Renal pelvis (tissue), 4 donors: ENCODE measurements around the gene SEC16B. TPM values are rescaled to one million over a fixed set of nuclear protein-coding genes. Genes with fewer than 3 reads are reported as not detected.

Source experiments
- DNase-seq: peaks from one replicate; pipeline ENCODE4 v3.0.0-alpha.2; 2013
- polyA plus RNA-seq, 3 donors: library from polyadenylated mRNA; unstranded; fragments of 120-200 nt; gene quantifications; one replicate each; pipeline ENCODE4 v1.2.1, GENCODE V29; 2013; ENCODE audit not compliant: insufficient read length in 3 of 3

SEC16B gene
- polyA plus RNA-seq, 3 donors: 4.0 to 6.6 (median 5.4) TPM

GRCh38 chr1:177940682-177941081 is 29.2 kb downstream of the SEC16B start:
- no peak for DNase-seq

DNA sequence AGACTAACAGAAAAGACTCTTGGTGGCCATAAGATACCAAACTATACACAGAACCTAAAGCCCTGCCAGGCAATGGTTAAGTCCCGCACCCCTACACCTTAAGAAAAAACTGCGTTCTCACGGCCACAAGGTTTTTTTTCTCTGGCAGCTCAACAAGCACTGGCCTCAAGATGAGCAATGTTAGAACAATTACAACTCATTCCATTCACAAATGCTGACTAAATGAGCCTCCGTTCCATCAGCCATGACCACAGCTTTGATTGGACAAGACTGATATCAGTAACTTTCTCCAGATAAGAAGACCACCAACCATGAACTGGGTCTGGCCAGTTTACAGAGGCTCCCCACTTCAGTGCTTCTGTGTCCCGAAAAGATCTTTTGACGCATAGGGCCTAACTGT is 31.9 kb downstream of the SEC16B start:
- no peak for DNase-seq

DNA sequence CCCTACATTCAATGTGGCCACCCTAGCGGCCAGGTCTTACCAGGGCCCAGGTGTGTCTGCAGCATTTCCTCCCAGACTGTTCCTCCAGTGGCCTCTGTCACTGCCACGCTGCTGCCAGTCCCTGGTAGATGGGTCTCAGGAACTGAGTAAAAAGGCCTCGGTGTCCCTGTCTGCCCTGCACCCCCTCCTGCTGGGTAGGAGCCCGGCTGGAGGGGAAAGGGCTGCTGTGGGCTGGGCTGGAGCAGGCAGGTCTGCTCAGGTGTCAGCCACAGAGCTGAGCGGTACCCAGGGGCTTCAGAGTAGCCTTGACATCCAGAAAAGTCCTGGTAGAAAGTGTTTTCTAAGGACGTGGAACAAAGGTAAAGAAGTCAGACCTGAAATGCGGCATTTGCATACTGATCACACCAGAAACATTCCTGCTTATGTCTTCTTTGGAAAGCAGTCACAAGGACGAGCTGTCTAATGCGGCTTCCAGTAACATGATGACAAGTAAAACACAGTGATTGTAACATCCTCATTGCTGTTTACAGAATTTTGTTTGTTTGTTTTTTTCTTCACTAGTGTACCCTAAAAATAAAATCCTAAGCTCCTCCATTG is 32.6 kb downstream of the SEC16B start:
- no peak for DNase-seq

GRCh38 chr1:177935638-177936415 is 34.0 kb downstream of the SEC16B start:
- no peak for DNase-seq

- no peak for DNase-seq
These were observed 34.9 kb downstream of the SEC16B start for GRCh38 chr1:177934927-177935326.

DNA sequence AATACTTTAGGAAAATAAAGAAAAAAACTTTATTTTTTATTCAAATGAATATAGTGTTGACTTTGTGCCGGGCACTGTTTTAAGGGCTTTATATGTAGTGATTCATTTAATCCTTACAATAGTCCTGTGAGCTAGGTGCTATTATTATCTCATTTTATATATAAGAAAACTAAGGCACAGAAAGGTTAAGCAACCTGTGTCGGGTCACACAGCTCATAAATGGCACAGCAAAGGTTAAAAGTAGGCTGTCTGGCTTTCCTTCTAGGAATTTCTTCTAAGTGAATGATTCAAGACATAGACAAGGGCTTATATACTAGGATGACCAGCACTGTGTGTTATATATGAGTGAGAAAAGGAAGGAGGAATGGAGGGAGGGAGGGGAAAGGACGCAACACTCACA is 35.4 kb downstream of the SEC16B start:
- no peak for DNase-seq

- DNase-seq: no peak
These were observed 36.0 kb downstream of the SEC16B start for GRCh38 chr1:177933881-177934280.

DNA sequence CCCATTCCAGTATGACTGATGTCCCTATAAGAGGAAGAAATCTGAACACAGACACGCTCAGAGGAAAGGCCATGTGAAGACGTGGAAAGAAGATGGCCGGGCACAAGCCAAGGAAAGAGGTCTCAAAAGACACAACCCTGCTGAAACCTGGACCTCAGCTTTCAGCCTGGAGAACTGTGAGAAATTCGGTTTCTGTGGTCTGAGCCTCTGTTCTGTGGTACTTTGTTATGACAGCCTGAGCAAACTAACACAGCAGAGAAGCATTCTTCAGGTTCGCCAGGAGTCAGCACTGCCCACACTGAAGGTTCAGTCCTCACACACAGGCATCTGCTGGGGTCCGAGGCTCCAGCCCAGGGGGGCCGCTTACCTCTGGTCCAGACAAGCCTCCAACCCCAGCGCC is 37.7 kb downstream of the SEC16B start:
- DNase-seq: no peak

DNA sequence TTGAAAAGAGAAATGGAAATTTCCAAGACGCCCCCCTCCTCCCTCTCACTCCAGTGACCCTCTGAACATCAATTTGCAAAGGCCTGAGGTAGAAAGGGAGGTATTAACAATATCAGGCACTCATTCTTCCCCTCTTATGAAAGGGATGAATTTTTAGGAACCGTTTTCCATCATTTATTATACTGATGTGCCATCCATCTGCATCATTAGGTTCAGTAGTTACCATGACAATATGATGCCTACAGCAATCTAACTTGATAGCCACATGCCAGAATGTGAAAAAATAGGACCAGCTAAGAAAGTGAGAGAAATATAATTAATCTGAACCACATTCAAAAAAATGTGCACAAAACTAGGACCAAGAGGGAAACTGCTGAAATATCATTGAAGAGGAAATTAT is 40.9 kb downstream of the SEC16B start:
- DNase-seq: no peak

GRCh38 chr1:177928194-177928593 is 41.7 kb downstream of the SEC16B start:
- no peak for DNase-seq

DNA sequence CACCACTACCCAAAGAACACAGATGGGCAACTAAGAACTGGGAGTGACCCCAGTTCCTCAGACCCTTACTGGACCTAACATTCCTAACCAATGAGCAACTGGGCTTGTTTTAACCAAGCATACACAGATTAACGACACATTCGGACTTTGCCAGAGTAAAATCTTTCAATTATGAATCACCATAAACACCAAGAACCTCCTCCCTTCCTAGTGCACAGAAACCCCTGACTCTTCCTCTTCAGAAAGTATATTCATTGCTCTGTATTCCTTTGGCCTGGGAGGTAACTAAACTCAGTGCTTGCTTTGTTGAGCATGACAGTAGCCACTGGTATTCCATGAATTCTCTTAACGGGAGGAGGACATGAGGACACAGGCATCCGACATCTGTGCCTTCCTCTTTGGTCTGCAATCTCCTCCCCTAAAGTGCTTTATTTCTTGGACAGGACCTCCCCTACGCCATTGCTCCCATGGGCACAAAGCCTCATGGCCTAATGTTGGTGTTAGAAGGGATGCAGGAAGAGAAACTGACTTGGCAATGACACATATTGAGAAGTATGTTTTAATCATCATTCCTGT is 42.7 kb downstream of the SEC16B start:
- no peak for DNase-seq

DNA sequence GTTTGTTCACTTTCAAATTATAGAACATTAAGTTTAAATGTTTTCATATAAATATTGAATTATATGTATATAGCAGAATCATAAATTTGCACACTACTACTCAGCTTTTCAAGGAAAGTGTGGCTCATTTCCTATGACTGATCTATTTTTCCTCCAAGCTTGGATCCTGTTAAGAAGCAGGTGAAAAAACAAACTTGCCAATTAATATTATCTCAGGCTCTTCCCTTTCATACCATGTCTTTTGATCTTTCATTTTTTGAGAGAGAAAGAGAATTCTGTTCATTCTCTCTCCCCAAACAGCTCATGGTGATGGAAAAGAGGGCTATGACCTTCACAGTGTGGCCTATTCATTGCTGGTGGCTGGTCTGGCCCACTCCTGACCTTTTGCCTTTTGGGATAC is 43.7 kb downstream of the SEC16B start:
- DNase-seq: no peak

DNA sequence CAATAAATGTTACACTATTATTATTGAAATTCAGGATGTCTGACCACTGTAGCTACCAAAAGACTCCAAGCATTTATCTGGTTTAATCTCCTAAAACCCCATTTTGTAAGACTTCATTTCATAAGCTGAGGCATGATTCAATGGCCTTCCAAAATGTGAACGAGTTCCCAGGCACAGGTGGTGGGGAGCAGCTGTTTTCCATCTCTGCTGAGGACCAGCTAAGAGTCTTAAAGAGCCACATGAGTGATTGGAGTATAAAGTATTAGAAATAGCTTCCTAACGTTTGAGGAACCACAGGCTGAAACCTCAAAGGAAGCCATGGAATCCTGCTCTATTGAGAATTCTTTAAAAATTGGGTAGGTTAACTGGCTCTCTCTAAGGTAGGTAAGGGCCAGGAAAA is 44.9 kb downstream of the SEC16B start:
- DNase-seq: no peak

- DNase-seq: no peak
These were observed 46.4 kb downstream of the SEC16B start for GRCh38 chr1:177923441-177923840.

- DNase-seq: no peak
These were observed 47.6 kb downstream of the SEC16B start for GRCh38 chr1:177922209-177922608.

GRCh38 chr1:177921590-177921989 is 48.3 kb downstream of the SEC16B start:
- no peak for DNase-seq

GRCh38 chr1:177920091-177920490 is 49.8 kb downstream of the SEC16B start:
- no peak for DNase-seq

- DNase-seq: no peak
These were observed 54.2 kb downstream of the SEC16B start for GRCh38 chr1:177915641-177916040.

DNA sequence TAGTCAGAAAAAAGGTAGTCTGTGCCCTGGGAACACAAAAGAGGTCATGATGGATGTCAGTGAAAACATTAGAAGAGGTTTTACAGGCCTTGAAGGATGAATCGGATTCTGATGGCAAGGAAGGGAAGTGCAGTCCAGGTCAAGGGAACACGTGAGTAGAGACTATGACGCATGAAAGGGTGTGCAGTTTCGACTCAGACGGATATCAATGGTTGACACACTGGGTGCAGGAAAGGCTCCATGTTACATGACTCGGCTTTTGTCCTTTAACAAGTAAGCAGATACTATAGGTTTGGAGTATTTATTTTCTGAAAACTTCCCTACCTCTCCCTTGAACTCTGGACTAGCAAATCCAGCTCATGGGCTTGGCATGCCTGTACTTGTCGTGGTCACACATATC is 55.3 kb downstream of the SEC16B start:
- no peak for DNase-seq

DNA sequence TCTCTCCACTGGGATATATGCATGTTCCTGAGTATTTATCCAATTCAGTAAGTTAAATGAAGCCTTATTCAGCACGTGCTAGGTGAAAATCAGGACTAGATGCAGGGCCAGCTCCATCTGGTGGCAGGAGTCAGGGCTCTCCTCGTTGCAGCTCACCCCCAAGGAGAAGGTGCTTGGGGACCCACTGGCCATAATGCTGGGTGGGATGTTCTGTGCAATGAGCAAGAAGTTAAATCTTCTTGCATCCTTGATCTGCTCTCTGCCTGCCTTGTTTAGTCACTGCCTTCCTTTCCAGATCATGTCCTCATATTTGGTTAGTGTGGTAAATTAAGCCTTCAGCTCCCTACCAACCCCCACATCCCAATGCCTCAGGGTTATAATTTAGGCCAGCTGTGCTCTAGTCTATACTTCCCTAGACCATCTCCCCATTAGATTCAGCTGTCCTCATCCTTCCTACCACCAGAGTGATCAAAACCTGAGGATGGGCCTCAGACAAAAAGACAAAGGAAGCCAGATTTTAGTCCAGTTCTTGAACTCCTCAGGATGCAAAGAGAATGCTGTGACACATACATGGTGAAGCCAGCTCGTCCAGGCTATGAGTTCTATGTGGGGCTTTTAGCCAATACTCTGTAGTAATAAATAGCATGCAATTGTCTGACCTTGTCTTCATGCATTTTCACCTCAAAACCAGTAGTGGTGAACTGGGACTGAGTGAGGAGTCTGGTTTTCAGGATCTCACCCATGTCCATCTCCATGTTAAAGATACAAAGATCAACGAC is 55.9 kb downstream of the SEC16B start:
- no peak for DNase-seq

- DNase-seq: no peak
These were observed 56.9 kb downstream of the SEC16B start for GRCh38 chr1:177912991-177913390.

DNA sequence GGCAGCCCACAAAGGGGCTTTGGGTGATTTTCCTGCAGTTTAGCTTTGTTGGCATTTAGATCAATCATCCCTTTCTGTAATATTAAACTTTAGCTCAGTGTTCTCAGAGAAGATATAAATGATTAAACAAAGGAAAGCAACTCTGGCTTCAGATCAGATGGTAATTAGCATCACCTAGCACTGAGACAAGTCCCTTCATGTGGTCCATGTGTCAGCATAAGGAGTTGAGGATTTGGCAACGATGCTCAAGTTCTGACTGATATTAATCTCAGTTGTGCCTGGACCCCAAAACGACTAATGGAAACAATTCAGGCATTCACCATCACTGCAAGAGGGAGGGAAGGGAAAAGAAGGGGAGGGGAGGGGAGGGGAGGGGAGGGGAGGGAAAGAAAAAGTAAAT is 60.4 kb downstream of the SEC16B start:
- no peak for DNase-seq

- no peak for DNase-seq
These were observed 62.9 kb downstream of the SEC16B start for GRCh38 chr1:177907000-177907399.
